Psoas muscle (tissue), 8 donors: Measurements from ENCODE around the gene ADRM1. TPM values are rescaled to one million over a fixed set of nuclear protein-coding genes. Genes with fewer than 3 reads are reported as not detected.

Source experiments
- ATAC-seq, 4 donors: fragments of 200-7000 bp; cut with Tn5 transposase; one replicate each; pipeline ENCODE4 v1.9.1; 2020; ENCODE audit warnings: moderate library complexity in 3 of 4, mild to moderate bottlenecking in 2 of 4
- DNase-seq, 2 donors: peaks; one replicate each; pipeline ENCODE4 v3.0.0-alpha.2; 2020
- H3K27ac ChIP-seq: fragments of 200-600 bp; one replicate; pipeline ENCODE4 v1.8.0; 2022
- H3K27me3 ChIP-seq, 3 donors: fragments of 200-600 bp in 1 of 3; one replicate each; pipeline versions ENCODE4 v1.6.1 to v1.8.0; 2013 to 2022; ENCODE audit warnings: low read length in 2 of 3, mild to moderate bottlenecking in 2 of 3, moderate library complexity in 1 of 3; ENCODE audit not compliant: insufficient read depth in 3 of 3
- H3K36me3 ChIP-seq, 2 donors: fragments of 200-600 bp in 1 of 2; one replicate each; pipeline versions ENCODE4 v1.6.1 to v1.8.0; 2013 to 2022; ENCODE audit warnings: low read depth in 1 of 2, mild to moderate bottlenecking in 1 of 2, moderate library complexity in 1 of 2; ENCODE audit not compliant: insufficient read depth in 1 of 2
- H3K4me1 ChIP-seq: fragments of 200-600 bp; one replicate; pipeline ENCODE4 v1.8.0; 2022
- H3K4me3 ChIP-seq: fragments of 200-600 bp; one replicate; pipeline ENCODE4 v1.8.0; 2022; ENCODE audit warnings: mild to moderate bottlenecking
- H3K9me3 ChIP-seq: fragments of 200-600 bp; one replicate; pipeline ENCODE4 v1.8.0; 2022
- CTCF ChIP-seq: fragments of 200-600 bp; IDR thresholded peaks from one replicate; pipeline ENCODE4 v1.8.0; 2022; ENCODE audit warnings: antibody characterized with exemption
- WGBS, 3 donors: extraction: QIAGEN DNeasy Blood & Tissue Kit; methylation state at CpG; one replicate each; pipeline versions ENCODE4 v1.1.6 to v1.1.7; 2013; 5-methylcytosine and 5-hydroxymethylcytosine counted together
- intact Hi-C, 2 donors: fragments of 100-400 bp; cut with DNase I; formaldehyde crosslinking; loops; one replicate each; pipeline versions ENCODE4 v1.11.0 to v1.14.2; 2022
- polyA plus RNA-seq, 3 donors: library from polyadenylated mRNA; stranded (reverse); fragments of 200-250 nt; gene quantifications; one replicate each; pipeline ENCODE4 v1.2.3, GENCODE V29; 2013
- total RNA-seq, 4 donors: library from RNA; stranded (reverse); fragmentation: NEBNext Ultra II Directional in 2 of 4; extraction: Animal tissue kit (Norgen Biotek cat#: 25700) in 2 of 4; gene quantifications; one replicate each; pipeline versions ENCODE4 v1.2.1 to v1.2.4, GENCODE V29; 2021 to 2023
- donor health status: healthy with polysubstance abuse.
- donor health status: DM: no; HTN: no; CAD: no; lungs with moderate emphysema.
- donor health status: Bipolar disorder and iron deficiency.
- donor health status: healthy.
- donor health status: DM: yes; HTN: yes; CAD: no.
- donor health status: DM: no; HTN: no; CAD: no.
- donor health status: DM: no; HTN: no; CAD: no.
- donor health status: DM: yes; HTN: yes; CAD: no.

The ADRM1 gene
- total and polyA plus RNA-seq, 7 donors = 142 to 603 (median 280) TPM

DNA sequence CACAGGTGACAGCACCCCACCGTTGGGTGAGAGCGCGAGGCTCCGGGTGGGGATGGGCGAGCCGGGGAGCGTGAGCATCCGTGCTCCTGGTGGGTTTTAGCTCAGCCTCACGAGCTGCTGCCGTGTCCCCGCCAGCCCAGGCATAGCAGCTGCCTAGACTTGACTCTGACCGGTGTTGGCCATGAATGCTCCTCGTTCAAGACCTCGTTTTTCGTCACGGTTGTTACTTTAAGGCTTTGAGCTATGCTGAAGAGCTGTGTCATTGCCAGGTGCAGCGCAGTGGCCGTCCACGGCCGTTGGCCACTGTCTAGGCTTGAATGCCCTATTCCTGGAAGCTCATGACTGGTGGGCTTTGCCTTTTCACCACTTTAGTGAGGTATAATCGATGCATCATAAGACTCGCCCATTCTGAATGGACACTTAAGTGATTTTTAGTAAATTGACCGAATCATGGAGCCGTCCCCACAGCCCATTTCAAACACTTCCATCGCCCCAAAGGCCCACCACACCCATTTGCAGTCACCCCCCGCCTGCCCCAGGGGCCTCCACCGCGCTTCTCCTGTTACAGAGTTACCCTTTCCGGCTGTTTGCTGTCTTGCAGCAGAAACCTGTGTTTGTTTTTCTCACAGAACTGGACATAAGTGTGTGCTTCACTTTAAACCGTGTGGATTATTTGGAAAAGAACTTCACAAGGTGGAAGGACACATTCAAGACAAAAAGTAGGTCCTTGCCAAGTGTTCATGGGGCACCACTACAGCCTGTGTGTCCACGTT is 21.4 kb upstream of the ADRM1 start:
- Histone ChIP-seq H3K4me1 (peaks cover 31% of the 10 kb centered on the region), H3K36me3 (peaks cover 2 to 76% of the 10 kb centered on the region in 2 donors), H3K4me3 (no peak overlapping the region), H3K27me3 (no peaks in the 10 kb centered on the region), H3K9me3 (no peaks in the 10 kb centered on the region), H3K27ac (peak overlapping the region; percentile 84)
- no peak for ATAC-seq
- TF ChIP-seq CTCF = no peak
- WGBS, 3 donors = 87 to 91% (median 91%) methylated on average over 31 of the region's 31 CpGs
- DNase-seq = no peak
- intact Hi-C loops = no loop called here

DNA sequence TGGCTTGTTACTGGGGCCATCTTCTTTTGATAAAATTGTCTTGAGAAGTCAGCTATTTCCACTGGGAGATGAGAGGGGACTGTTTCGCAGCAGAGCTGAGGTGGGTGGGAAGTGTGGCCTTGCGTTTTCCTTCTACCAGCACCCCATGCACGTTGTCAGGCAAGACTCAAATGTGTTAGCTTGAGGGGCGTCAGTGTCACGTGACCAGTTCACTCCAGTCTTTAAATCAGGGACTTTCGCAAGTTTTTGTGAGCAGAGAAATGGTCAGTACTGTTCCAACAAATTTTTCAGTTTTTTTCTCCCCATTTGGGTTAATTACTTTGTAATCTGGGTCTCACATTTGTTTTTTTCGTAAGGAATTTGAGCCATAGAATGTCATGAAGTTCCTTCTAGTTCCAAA is 20.7 kb upstream of the ADRM1 start:
- Histone ChIP-seq H3K9me3 (no peaks in the 10 kb centered on the region), H3K27ac (peak overlapping the region; percentile 84), H3K27me3 (no peaks in the 10 kb centered on the region), H3K36me3 (peaks cover 2 to 83% of the 10 kb centered on the region in 2 donors), H3K4me3 (no peak overlapping the region), H3K4me1 (peaks cover 25% of the 10 kb centered on the region)
- ATAC-seq (no peak), DNase-seq (no peak)
- TF ChIP-seq CTCF = no peak
- intact Hi-C loops = no loop called here
- 94 to 96% (median 95%) methylated on average over 7 of the region's 7 CpGs for WGBS, 3 donors

- intact Hi-C loops = no loop called here
- peak overlapping the region; percentile 84 for H3K27ac ChIP-seq
- peaks cover 2 to 91% of the 10 kb centered on the region in 2 donors for H3K36me3 ChIP-seq
- no peaks in the 10 kb centered on the region for H3K27me3 ChIP-seq
- no peaks in the 10 kb centered on the region for H3K9me3 ChIP-seq
- peak; percentile 79 to 91 (median 88) for ATAC-seq
- no peak for TF ChIP-seq CTCF
- H3K4me3 ChIP-seq = no peak overlapping the region
- DNase-seq = peak; percentile 78 to 88
- peaks cover 17% of the 10 kb centered on the region for H3K4me1 ChIP-seq
- WGBS, 3 donors = 19 to 28% (median 22%) methylated on average over 16 of the region's 16 CpGs
Measured at GRCh38 chr20:62282877-62283503, 19.8 kb upstream of the ADRM1 start.

DNA sequence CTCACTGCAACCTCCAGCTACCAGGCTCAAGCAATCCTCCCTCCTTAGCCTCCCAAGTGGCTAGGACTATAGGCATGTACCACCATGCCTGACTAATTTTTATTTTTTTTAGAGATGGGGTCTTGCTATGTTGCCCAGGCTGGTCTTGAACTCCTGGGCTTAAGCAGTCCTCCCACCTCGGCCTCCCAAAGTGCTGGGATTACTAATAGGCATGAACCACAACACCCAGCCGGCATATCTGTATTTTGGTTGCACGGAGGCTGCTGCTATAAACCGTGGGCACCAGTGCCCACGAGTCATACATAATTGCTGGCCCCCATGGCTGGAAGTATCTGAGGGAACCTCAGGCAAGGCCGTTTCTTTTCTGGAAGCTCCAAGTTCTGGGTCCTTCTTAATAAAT is 18.3 kb upstream of the ADRM1 start:
- no peak overlapping the region for H3K27ac ChIP-seq
- ATAC-seq (no peak), DNase-seq (no peak)
- no peaks in the 10 kb centered on the region for H3K27me3 ChIP-seq
- no peak overlapping the region for H3K4me3 ChIP-seq
- H3K9me3 ChIP-seq = no peaks in the 10 kb centered on the region
- intact Hi-C loops = no loop called here
- WGBS, 3 donors = 89 to 93% (median 91%) methylated on average over 6 of the region's 6 CpGs
- peaks cover 17% of the 10 kb centered on the region for H3K4me1 ChIP-seq
- peaks cover 5 to 95% of the 10 kb centered on the region in 2 donors for H3K36me3 ChIP-seq
- no peak for TF ChIP-seq CTCF
